ELR (cell line): ENCODE data around the gene BCAS3.
"Not testable (repeated sequence)": the region's sequence is repeated elsewhere in the genome, so short reads cannot be mapped to it uniquely, and the experiment has no call there.

Source experiments
- DNase-seq: peaks from one replicate; pipeline ENCODE4 v3.0.0-alpha.2; 2015; ENCODE audit warnings: low read depth

Gene BCAS3

DNA sequence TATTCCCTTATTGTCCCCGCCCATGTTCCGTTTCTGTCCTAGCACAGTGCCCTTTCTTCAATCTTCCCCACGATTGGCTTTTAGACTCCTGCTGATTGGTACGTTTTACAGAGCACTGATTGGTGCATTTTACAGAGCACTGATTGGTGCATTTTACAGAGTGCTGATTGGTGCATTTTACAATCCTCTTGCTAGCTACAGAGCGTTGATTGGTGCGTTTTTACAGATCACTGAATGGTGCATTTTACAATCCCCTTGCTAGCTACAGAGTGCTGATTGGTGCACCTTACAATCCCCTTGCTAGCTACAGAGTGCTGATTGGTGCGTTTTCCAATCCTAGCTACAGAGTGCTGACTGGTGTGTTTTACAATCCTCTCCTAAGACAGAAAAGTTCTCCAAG is 3.0 kb upstream of the BCAS3 start:
- DNase-seq = not testable (repeated sequence)

DNA sequence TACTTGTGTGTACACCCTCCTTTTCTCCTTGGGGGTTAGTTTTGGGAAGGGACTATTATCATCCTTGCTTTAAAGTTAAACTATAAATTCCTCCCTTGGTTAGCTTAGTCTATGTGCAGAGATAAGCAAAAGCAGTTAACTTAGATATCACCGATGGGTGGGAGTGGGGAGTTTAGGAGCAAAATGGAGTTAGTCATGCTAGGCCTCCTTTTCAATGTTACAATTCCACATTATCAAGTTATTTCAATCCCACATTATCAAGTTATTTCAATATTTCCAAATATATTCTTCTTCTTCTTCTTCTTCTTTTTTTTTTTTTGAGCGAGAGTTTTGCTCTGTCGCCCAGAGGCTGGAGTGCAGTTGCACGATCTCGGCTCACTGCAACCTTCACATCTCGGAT is 1.7 kb upstream of the BCAS3 start:
- no peak for DNase-seq

DNA sequence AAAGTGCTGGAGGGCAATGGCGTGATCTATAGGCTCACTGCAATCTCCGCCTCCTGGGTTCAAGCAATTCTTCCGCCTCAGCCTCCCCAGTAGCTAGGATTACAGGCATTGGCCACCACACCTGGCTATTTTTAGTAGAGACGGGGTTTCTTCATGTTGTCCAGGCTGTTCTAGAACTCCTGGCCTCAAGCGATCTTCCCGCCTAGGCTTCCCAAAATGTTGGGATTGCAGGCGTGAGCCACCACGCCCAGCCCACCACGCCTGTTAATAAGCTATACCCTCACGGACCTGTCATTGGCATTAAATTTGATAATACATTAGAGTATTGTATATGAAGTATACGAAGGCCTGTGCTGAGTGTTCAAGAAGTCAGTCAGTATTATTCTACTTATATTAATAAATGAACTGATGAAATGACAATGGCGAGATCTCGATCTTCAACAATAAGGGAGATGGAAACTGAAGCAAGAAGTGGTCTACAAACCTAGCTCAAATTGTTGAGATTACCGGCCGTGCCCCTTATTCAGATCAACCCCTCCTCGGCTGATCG is 818 bp upstream of the BCAS3 start:
- no peak for DNase-seq

DNA sequence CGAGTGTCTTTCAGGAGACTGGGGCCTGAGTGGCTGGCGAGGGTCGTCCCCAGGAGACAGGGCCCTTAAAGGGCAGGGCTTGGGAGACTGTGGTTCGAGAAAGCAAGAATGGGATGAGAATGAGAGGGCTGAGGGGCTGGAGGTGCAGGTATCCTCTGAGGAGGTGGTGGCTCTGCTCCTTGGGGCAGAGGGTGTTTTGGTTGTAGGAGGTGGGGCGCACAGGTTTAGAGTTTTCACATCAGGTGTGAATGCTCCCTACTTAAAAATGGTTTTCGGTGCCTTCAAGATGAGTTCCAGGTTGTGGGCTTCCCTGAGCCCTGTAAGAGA is 430 bp downstream of the BCAS3 start:
- no peak for DNase-seq

DNA sequence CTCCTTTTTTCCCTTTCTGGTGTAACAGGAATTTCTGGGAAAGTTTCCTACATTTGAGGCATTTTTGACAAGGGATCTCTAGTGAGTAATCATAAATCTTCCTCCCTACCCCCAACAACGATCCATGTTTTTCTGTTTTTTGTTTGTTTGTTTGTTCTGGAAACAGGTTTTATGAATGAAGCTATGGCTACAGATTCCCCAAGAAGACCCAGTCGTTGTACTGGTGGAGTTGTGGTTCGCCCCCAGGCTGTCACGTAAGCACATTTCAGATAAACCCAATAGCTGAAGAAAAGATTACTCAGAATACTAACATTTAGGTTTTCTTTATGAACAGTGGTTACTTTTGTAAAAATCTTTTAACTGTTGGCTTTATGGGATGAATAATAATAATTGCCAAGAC is 1.6 kb downstream of the BCAS3 start:
- DNase-seq = no peak

DNA sequence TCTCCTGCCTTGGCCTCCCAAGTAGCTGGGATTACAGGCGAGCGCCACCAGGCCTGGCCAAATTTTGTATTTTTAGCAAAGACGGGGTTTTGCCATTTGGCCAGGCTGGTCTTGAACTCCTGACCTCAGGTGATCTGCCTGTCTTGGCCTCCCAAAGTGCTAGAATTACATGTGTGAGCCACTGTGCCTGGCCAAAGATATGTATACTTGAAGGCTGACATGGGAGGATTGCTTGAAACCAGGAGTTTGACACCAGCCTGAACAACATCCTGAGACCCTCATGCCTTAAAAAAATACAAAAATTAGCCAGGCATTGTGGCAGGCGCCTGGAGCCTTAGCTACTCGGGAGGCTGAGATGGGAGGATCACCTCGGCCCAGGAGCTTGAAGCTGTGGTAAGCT is 3.1 kb downstream of the BCAS3 start:
- DNase-seq = no peak

DNA sequence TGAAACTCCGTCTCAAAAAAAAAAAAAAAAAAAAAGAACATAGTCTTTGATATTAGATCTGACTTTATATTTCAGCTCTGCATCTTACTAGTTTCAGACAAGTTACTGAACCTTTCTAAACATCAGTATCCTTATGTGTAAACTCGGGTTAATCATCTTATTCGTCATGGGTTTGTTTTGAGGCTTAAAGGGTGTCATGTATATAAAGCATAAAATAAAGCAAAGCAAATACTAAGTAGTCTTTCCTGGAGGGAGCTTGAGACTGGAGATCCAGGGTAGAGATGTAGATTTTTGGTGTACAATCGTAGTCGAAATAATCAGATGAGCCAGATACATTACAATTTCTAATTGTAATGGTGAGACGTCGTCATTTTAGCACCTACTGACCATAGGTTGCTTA is 7.8 kb downstream of the BCAS3 start:
- no peak for DNase-seq

DNA sequence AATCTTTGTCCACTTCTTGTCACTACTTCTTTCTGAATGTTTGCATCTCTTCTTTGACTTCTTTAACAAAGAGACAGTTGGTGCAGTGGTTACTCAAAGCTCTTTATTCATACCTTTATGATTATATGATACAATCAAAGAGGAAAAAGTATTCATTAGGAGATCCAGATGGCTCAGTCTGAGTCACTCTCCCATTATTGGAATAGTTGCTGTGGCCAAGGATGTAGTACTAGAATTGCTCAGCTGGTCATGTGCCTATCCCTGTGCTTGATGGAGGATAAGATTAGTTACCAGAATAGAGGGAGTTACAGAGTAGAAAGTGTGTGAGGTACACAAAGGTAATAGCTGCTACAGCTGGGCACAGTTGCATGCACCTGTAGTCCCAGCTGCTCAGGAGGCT is 18.3 kb downstream of the BCAS3 start:
- DNase-seq = peak; percentile 62

DNA sequence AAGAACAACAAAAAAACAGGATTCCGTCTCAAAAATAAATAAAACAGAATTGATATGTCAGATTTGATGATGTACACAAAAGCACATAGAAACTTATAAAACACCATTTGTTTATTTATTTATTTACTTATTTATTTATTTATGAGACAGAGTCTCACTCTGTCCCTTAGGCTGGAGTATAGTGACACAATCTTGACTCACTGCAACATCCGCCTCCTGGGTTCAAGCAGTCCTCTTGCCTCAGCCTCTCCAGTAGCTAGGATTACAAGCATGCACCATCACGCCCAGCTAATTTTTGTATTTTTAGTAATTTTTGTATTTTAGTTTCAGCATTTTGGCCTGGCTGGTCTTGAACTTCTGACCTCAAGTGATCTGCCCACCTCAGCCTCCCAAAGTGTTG is 21.4 kb downstream of the BCAS3 start:
- peak; percentile 38 for DNase-seq

DNA sequence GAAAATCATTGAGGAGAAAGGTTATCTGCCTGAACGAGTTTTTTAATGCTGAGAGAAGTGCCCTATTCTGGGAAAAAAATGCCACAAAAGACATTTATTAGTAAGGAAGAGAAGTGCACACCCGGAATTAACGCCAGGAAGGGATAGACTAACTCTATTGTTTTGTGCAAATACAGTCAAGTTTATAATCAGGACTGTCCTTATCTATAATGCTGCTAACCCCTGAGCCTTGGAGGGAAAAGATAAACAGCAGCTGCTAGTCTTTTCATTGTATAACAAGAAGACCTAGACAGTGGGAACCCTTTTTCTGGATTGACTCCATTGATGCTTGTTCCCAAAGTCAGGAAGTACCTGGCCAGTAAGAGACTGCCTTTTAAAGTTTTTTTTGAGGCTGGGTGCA is 26.5 kb downstream of the BCAS3 start:
- DNase-seq = no peak

DNA sequence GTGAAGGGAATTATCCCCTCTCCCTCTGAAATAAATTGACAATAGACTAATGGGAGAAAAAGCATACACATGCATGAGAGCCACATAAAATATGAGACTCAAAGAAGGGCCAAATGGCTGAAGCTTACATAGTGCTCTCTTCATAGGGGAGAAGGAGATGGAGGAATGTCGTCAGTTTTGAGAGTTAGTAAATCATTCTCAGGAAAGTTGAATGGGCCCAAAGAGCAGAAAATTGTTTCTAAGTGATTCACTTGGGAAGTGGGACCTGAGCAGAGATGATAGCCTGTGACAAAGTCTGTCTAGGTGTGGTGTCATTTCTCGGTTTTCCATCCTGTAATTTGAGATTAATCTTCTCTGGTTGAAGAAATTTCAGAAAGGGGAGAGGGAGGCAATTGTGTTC is 35.0 kb downstream of the BCAS3 start:
- no peak for DNase-seq

DNA sequence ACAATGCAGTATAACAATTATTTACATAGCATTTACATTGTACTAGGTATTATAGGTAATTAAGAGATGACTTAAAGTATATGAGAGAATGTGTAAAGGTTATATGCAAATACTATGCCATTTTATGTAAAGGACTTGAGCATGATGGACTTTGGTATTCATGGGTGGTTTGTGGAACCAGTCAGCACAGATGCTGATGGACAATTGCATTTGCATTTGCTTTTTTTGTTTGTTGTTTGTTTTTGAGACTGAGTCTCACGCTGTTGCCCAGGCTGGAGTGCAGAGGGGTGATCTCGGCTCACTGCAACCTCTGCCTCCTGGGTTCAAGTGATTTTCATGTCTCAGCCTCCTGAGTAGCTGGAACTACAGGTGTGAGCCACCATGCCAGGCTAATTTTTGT is 36.0 kb downstream of the BCAS3 start:
- DNase-seq = no peak

DNA sequence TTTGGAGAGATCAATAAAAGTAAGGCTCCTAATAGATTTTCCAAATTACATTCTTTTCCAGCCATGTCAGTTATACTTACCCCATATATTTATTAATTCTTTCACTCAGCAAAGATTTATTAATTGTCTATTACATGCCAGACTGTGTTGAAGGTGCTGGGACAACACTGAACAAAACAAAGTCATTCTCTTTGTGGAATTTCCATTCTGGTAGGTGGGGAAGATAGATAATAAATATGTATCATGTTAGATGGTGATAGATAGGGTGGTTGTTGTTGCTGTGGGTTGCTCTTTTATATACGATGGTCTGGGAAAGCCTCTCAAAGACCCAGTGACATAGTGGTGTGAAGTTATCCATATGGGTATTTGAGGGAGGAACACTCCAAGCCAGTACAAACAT is 39.1 kb downstream of the BCAS3 start:
- no peak for DNase-seq

DNA sequence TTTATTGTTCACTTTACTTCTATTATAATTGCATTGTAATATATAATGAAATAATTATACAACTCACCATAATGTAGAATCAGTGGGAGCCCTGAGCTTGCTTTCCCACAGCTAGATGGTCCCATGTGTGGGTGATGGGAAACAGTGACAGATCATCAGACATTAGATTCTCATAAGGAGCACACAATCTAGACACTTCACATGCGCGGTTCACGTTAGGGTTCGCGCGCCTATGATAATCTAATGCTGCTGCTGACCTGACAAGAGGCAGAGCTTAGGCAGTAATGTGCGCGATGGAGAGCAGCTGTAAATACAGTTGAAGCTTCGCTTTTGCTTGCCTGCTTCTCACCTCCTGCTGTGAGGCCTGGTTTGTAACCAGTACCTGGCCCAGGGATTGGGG is 40.2 kb downstream of the BCAS3 start:
- no peak for DNase-seq

DNA sequence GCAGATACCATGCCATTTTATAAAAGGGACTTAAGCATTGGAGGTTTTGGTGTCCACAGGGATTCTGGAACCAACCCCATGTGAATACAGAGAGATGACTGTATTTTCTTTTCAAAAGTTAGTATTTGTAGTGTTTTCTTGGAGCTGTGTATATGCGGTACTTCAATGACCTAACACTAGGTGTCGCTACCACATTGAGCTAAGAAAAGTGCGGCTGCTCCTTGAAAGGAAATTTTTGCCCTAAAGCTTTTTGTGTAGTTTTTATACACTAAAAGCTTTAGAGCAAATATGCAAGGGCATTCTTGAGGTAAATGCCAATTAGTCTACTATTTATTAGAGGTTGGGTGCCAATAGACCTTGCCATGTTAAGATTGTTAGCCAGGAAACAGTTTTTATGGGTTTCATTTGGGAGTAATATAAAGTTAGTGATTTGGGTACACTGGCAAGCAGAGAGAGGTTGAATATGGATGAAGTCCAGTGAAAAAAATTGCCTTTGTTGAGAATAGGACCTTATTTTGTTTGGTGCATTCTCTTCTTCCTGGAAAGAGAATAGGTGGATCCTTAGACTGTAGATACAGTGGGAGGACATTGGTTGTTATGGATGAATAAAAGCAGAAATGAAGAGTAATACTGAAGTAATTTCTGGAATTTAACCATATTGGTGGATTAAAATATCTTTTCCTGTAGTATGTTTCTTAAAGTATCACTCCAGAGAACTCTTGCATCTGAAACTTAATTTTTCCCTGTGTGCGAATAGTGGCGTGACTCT is 43.3 kb downstream of the BCAS3 start:
- DNase-seq = peak; percentile 75

DNA sequence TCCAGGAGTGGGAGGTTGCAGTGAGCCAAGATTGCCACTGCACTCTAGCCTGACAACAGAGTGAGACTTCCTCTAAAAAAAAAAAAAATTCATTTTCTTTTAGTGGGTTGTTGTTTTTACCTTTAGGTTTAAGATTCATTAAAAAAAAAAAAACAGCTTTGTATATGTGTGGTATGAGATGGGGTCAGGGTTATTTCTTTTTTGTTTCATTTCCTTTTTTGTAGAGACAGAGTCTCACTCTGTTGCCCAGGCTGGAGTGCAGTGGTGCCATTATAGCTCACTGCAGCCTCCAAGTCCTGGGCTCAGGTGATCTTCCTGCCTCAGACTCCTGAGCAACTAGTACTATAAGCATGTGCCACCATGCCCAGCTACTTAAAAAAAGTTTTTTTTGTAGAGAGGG is 47.0 kb downstream of the BCAS3 start:
- no peak for DNase-seq

DNA sequence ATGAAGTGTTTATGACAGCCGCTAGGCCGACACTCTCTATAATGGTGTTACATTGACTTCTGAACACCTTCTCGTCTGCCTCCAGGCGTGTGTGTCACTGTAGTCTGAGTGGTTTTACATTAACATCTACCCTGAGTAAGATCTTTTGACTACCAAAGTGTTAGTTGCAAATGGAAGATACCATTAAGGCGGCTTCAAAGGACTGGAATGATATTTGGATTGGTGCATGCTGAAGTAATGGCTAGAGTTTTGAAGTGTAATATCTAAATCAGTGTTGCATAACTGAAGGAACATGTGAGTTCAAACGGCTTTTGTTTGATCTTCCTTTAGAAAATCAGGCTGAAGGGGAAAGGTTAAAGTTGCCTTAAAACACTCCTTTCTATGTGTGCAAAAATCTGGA is 52.2 kb downstream of the BCAS3 start:
- no peak for DNase-seq

DNA sequence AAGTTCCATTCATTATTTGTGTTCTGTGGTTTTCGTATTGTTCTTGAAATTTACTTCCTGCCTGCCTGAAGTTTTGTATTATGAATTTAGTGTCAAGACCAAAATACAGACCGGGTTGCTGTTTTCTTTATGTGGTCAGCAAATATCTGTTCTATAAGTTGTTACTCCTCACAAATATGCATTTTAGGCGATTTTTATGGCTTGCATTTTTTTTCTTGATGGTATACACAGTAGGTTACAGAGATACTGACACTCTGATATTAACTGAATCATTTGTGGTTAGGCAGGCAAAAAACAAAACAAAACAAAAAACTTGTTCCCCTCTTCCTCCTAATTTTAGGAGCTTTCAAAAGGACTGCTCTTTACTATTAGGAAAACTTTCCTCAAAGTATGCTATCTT is 52.6 kb downstream of the BCAS3 start:
- no peak for DNase-seq

DNA sequence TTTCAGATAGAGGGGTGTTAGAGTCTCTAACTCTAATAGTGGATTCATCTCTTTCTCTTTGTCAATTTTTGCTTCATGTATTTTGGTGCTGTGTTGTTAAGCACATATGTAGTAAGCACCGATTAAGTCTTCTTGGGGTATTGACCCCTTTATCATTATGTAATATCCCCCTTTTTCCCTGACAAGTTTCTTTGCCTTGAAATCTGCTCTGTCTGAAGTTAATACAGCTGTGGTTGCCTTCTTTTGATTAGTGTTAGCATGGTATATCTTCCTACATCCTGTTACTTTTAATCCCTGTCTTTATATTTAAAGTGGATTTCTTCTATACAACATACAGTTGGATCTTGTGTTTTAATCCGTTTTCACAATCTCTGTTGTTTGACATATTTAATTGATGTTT is 60.6 kb downstream of the BCAS3 start:
- no peak for DNase-seq

DNA sequence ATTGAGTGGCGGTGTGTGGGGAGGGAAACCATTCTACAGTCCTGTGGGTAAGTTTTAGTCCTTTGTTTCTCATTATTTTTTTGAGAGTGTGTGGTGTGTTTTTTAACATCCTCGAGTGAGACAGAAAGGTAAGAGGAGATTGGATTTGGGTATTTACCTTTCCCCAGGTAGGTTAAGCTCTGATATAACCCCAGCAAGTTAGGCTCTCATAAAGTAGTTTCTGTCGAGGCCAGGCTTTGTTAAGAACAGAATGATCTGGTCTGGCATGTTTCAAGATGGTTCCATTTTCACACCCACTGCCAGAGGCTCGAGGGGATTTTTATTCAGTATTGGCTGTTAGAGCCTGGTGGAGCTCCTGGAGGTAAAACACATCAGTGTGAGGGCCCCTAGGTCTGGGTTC is 62.9 kb downstream of the BCAS3 start:
- no peak for DNase-seq

DNA sequence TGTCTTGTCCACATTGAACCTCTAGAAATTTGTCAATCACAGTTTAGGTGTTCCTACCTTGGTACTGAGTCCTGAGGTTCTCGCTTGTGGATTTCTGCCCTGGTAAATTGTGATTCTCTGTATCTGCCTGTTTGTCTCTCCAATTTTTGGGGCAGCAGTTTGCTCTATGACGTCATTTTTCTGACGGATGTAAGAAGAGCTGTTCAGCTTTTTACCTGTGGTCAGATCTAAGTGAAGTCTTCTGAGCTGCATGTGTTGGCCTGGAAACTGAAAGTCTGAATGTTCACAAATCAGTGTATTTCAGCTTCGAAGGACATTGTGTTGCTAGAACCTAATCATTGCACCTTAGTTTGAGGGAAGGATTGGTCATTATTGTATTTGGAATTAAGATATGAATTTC is 63.4 kb downstream of the BCAS3 start:
- DNase-seq = no peak

DNA sequence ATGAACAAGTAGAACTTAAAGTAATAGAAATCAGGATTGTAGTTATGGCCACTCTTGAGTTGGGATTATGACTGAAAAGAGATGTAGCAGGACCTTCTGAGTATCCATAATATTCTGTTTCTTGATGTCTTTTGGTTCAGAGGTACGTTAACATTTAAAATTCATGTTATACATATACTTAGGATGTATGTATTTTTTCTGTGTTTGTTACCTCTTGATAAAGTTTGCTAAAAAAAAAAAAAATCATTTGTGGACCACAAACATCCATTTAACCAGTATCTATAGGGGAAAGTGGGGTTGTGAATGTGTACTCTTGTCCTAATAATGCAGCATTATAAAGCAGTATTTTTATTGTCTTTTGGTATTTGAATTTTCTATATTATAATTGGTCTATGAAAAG is 65.6 kb downstream of the BCAS3 start:
- DNase-seq = no peak

DNA sequence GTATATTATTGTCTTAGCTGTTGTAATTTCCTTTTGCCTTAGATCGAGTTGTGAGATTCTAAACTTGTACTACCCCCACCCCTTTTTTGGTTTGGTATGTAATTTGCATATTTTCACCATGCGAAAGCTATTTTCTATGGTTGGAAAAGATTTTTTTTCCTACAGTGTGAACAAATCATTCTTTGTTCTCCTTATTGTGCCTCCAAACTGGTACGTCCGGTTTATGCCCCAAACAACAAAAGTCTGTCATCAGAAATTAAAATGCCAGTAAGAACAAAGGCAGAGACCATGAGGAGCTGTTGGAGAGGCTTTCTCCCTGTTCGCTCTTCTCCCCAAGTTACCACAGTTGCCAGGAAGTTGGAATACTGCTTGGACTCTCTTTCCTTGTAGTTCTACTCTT is 66.1 kb downstream of the BCAS3 start:
- peak; percentile 46 for DNase-seq

DNA sequence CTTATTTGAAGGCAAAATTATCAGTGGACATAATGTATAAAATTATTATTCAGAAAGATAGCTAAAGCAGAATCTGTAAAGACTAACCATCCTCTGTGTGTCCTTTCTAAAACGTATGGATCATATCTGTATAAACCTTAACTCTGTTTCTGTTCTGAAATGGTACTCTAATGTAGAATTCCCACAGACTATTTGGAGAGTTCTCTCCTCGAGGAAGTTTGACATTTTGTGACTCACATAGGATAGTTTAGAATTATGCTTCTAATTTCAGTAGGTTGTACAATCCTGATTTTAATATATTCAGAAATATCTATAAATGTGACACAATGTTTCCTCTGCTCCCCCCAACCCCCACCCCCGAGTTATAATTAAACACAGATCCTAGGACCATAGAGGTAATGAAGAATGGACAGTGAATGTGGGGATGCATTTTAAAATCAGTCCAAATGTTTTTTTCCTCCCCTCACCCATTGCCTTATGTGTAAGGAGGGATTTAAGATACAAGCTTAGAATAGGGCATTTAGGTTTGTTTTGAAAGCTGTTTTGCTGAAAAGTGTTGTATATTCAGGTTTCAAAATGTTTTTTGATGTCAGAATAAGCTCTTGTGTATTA is 66.8 kb downstream of the BCAS3 start:
- DNase-seq = peak; percentile 19
